Mammary epithelial cell (primary cell): Measurements from ENCODE around the gene FXYD2.

Source experiments
- CTCF ChIP-seq, 2 donors: IDR thresholded peaks in 1 of 2; conservative IDR thresholded peaks in 1 of 2; 2 replicates each; pipeline ENCODE4 v1.5.1; 2011 to 2012; ENCODE audit warnings: inconsistent platforms in 2 of 2, low read length in 2 of 2, mild to moderate bottlenecking in 2 of 2, control low read depth in 1 of 2, low read depth in 1 of 2; ENCODE audit not compliant: insufficient read depth in 1 of 2; ENCODE audit errors: extremely low read depth in 1 of 2
- EZH2 ChIP-seq: IDR thresholded peaks from 2 replicates; pipeline ENCODE4 v1.6.1; 2012; ENCODE audit warnings: low read length, inconsistent platforms, borderline replicate concordance

- no peak for TF ChIP-seq EZH2
- TF ChIP-seq CTCF (conservative IDR thresholded peaks at IDR 0.05 in 1 of 2, IDR thresholded peaks at IDR 0.05 in 1 of 2; ENCODE audit: extremely low read depth in 1 of 2, insufficient read depth in 1 of 2, low read depth in 1 of 2, low read length in 2 of 2), result no peak
Measured at GRCh38 chr11:117837070-117837776, 12.7 kb upstream of the FXYD2 start.
